CD14-positive monocyte (primary cell): Measurements from ENCODE around the gene CIITA. TPM values are rescaled to one million over a fixed set of nuclear protein-coding genes. Genes with fewer than 3 reads are reported as not detected.

ENCODE experiments used
- DNase-seq, 3 donors: peaks; one replicate each; pipeline ENCODE4 v3.0.0-alpha.2; 2011 to 2022
- H2AFZ ChIP-seq: 2 replicates; pipeline ENCODE4 v1.6.0; 2012; ENCODE audit warnings: mild to moderate bottlenecking, low read depth, low read length, inconsistent platforms; ENCODE audit not compliant: insufficient read depth, poor library complexity, severe bottlenecking
- H3K27ac ChIP-seq, 2 donors: 1 replicate in 1 of 2; 2 replicates in 1 of 2; pipeline ENCODE4 v1.5.1; 2012 to 2013; ENCODE audit warnings: low read length in 2 of 2, control low read depth in 1 of 2, inconsistent platforms in 1 of 2, low read depth in 1 of 2, mild to moderate bottlenecking in 1 of 2
- H3K27me3 ChIP-seq, 2 donors: one replicate each; pipeline versions ENCODE4 v1.6.0 to v1.6.1; 2011 to 2013; ENCODE audit warnings: low read length in 2 of 2; ENCODE audit not compliant: control insufficient read depth in 2 of 2, insufficient read depth in 2 of 2
- H3K36me3 ChIP-seq, 2 donors: replicated peaks in 1 of 2; 1 replicate in 1 of 2; 2 replicates in 1 of 2; pipeline versions ENCODE4 v1.5.1 to v1.6.1; 2012 to 2013; ENCODE audit warnings: low read length in 2 of 2, control low read depth in 1 of 2, inconsistent platforms in 1 of 2, mild to moderate bottlenecking in 1 of 2; ENCODE audit not compliant: insufficient read depth in 2 of 2, control insufficient read depth in 1 of 2
- H3K4me1 ChIP-seq, 2 donors: 1 replicate in 1 of 2; 2 replicates in 1 of 2; pipeline versions ENCODE4 v1.5.1 to v1.6.1; 2012 to 2013; ENCODE audit warnings: low read length in 2 of 2, control low read depth in 1 of 2, inconsistent platforms in 1 of 2, mild to moderate bottlenecking in 1 of 2, moderate library complexity in 1 of 2; ENCODE audit not compliant: insufficient read depth in 2 of 2, control insufficient read depth in 1 of 2
- H3K4me2 ChIP-seq: replicated peaks from 2 replicates; pipeline ENCODE3; 2012; ENCODE audit warnings: low read length, moderate library complexity, mild to moderate bottlenecking; ENCODE audit not compliant: poor library complexity, severe bottlenecking; ENCODE audit errors: extremely low read depth
- H3K4me3 ChIP-seq, 3 experiments: fragments of 200-600 bp in 1 of 3; sonication (generic) in 1 of 3; replicated peaks in 1 of 3; 1 replicate in 2 of 3; 2 replicates in 1 of 3; pipeline ENCODE4 v1.5.1; 2011 to 2013; ENCODE audit warnings: low read length in 3 of 3, mild to moderate bottlenecking in 3 of 3, control low read depth in 2 of 3, low read depth in 2 of 3, inconsistent platforms in 1 of 3, moderate library complexity in 1 of 3
- H3K79me2 ChIP-seq: 2 replicates; pipeline ENCODE4 v1.6.0; 2012; ENCODE audit warnings: mild to moderate bottlenecking, control low read depth, inconsistent platforms, low read length, moderate library complexity; ENCODE audit not compliant: insufficient read depth
- H3K9ac ChIP-seq: 2 replicates; pipeline ENCODE4 v1.6.0; 2017; ENCODE audit warnings: low read length, mild to moderate bottlenecking; ENCODE audit not compliant: insufficient read depth, poor library complexity, severe bottlenecking
- H3K9me3 ChIP-seq, 2 donors: replicated peaks in 1 of 2; 1 replicate in 1 of 2; 2 replicates in 1 of 2; pipeline versions ENCODE4 v1.5.1 to v1.6.1; 2012 to 2013; ENCODE audit warnings: low read length in 2 of 2, control low read depth in 1 of 2; ENCODE audit not compliant: control insufficient read depth in 1 of 2, insufficient read depth in 1 of 2
- H4K20me1 ChIP-seq: 2 replicates; pipeline ENCODE4 v1.6.0; 2012; ENCODE audit warnings: mild to moderate bottlenecking, low read length, control low read depth, moderate library complexity; ENCODE audit not compliant: insufficient read depth
- H3K27ac Mint-ChIP-seq, 7 donors: one replicate each; pipeline ENCODE4 v1.8.0; 2020; ENCODE audit warnings: mild to moderate bottlenecking in 7 of 7, mixed read lengths in 7 of 7, moderate library complexity in 6 of 7, inconsistent platforms in 2 of 7
- H3K27me3 Mint-ChIP-seq, 3 donors: one replicate each; pipeline ENCODE4 v1.8.0; 2021 to 2022; ENCODE audit warnings: low read depth in 3 of 3, mild to moderate bottlenecking in 3 of 3, mixed read lengths in 3 of 3, moderate library complexity in 3 of 3, inconsistent platforms in 1 of 3
- H3K36me3 Mint-ChIP-seq, 2 donors: one replicate each; pipeline ENCODE4 v1.8.0; 2020; ENCODE audit warnings: mixed read lengths in 2 of 2, inconsistent platforms in 1 of 2, mild to moderate bottlenecking in 1 of 2
- H3K4me1 Mint-ChIP-seq: one replicate; pipeline ENCODE4 v1.8.0; 2020; ENCODE audit warnings: mild to moderate bottlenecking, mixed read lengths
- H3K4me3 Mint-ChIP-seq, 2 donors: one replicate each; pipeline ENCODE4 v1.8.0; 2020; ENCODE audit warnings: mild to moderate bottlenecking in 2 of 2, mixed read lengths in 2 of 2, moderate library complexity in 1 of 2
- H3K9me3 Mint-ChIP-seq, 7 donors: one replicate each; pipeline ENCODE4 v1.8.0; 2020 to 2022; ENCODE audit warnings: mixed read lengths in 7 of 7, mild to moderate bottlenecking in 6 of 7, moderate library complexity in 6 of 7, inconsistent platforms in 2 of 7
- WGBS: methylation state at CpG from one replicate; pipeline ENCODE4 v1.1.5; 2013; ENCODE audit warnings: missing lambda C conversion rate; ENCODE audit not compliant: insufficient coverage; 5-methylcytosine and 5-hydroxymethylcytosine counted together
- intact Hi-C, 2 donors: fragments of 100-400 bp; cut with micrococcal nuclease; formaldehyde crosslinking; loops; one replicate each; pipeline versions ENCODE4 v1.15.0 to v1.15.1; 2023
- polyA plus RNA-seq, 3 donors: library from polyadenylated mRNA; depleted of rRNA in 1 of 3; unstranded in 2 of 3; stranded (reverse) in 1 of 3; fragments of 300-500 nt in 2 of 3; fragments of >200 nt in 1 of 3; fragmentation: Illumina TruSeq in 2 of 3; gene quantifications; 1 replicate in 2 of 3; 2 replicates in 1 of 3; pipeline ENCODE4 v1.2.3, GENCODE V29; 2012 to 2021
- TF ChIP-seq, protein P1 (sequence below): fragments of 200-600 bp; IDR thresholded peaks from one replicate; pipeline ENCODE4 v1.8.0; 2022; ENCODE audit warnings: antibody characterized with exemption, mild to moderate bottlenecking

The CIITA gene
- polyA plus RNA-seq, 3 donors, result 15.6 to 178 (median 22.1) TPM

DNA sequence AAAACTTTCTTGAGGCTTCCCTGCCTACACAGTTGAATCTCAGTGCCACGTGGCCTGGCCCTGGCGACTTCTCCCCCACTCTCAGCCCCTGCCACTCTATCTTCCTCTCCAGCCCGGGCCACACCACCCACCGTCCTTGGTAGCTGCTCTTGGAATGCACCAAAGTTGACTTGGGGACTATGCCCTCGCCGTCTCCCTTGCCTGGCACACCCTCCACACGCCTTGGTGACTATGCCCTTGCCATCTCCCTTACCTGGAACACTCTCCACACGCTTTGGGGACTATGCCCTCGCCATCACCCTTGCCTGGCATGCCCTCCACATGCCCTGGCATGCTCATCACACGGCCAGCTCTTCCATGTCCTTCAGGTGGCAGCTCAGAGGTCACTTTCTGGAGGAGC, 42.9 kb upstream of the CIITA start:
- no peak overlapping the region for H3K4me3 Mint-ChIP-seq
- no peaks in the 10 kb centered on the region for H4K20me1 ChIP-seq

DNA sequence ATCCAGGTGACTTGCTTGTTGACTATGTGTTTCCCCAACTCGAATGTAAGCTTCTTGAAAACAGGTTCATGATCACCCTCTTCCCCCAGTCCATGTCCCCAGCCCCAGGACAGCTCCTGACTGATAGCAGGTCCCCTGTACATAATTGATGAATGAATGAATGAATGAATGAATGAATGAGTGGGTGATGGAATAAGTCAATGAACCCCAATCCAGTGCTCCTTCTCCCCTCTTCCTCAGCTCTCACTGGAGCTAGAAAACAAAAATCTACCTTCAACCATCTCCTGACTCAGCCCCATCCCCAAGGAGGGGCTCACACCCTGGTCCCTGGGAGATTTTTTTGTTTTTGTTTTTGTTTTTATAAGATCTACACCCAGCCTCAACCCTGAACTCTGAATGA, 42.2 kb upstream of the CIITA start:
- no peaks in the 10 kb centered on the region for H3K79me2 ChIP-seq
- no peaks in the 10 kb centered on the region for H3K9me3 ChIP-seq
- intact Hi-C loops, result no loop called here
- Mint-ChIP-seq H3K27me3 (peaks cover 0 to 6% (median 4%) of the 10 kb centered on the region in 3 donors), H3K4me1 (peaks cover 14% of the 10 kb centered on the region), H3K36me3 (no peaks in the 10 kb centered on the region), H3K9me3 (peaks cover 0 to 3% (median 0%) of the 10 kb centered on the region in 7 donors), H3K4me3 (no peak overlapping the region), H3K27ac (peak overlapping the region in 1 of 7 donors; percentile 33)
- TF ChIP-seq, protein P1, sequence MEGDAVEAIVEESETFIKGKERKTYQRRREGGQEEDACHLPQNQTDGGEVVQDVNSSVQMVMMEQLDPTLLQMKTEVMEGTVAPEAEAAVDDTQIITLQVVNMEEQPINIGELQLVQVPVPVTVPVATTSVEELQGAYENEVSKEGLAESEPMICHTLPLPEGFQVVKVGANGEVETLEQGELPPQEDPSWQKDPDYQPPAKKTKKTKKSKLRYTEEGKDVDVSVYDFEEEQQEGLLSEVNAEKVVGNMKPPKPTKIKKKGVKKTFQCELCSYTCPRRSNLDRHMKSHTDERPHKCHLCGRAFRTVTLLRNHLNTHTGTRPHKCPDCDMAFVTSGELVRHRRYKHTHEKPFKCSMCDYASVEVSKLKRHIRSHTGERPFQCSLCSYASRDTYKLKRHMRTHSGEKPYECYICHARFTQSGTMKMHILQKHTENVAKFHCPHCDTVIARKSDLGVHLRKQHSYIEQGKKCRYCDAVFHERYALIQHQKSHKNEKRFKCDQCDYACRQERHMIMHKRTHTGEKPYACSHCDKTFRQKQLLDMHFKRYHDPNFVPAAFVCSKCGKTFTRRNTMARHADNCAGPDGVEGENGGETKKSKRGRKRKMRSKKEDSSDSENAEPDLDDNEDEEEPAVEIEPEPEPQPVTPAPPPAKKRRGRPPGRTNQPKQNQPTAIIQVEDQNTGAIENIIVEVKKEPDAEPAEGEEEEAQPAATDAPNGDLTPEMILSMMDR, result no peak
- no peak overlapping the region for H3K27ac ChIP-seq
- WGBS, result no CpG with 5 or more reads among the region's 1 CpG
- no peak overlapping the region for H3K9ac ChIP-seq
- peaks cover 3 to 7% of the 10 kb centered on the region in 2 donors for H3K4me1 ChIP-seq
- no peak overlapping the region for H3K4me2 ChIP-seq
- no peaks in the 10 kb centered on the region for H4K20me1 ChIP-seq
- no peak for DNase-seq
- no peaks in the 10 kb centered on the region for H3K36me3 ChIP-seq
- no peaks in the 10 kb centered on the region for H3K27me3 ChIP-seq
- H3K4me3 ChIP-seq, result no peak overlapping the region
- no peak overlapping the region for H2AFZ ChIP-seq

More for the DNA sequence above, 42.9 kb upstream of the CIITA start:
- H3K27ac Mint-ChIP-seq, result peak overlapping the region in 1 of 7 donors; percentile 58
- Histone ChIP-seq H3K27ac (no peak overlapping the region), H3K4me3 (no peak overlapping the region), H3K9ac (no peak overlapping the region), H3K27me3 (no peaks in the 10 kb centered on the region), H3K4me2 (no peak overlapping the region), H2AFZ (no peak overlapping the region), H3K79me2 (no peaks in the 10 kb centered on the region), H3K9me3 (no peaks in the 10 kb centered on the region), H3K36me3 (no peaks in the 10 kb centered on the region), H3K4me1 (peaks cover 7 to 10% of the 10 kb centered on the region in 2 donors)
- peaks cover 0 to 3% (median 0%) of the 10 kb centered on the region in 7 donors for H3K9me3 Mint-ChIP-seq
- WGBS, result 95% methylated on average over 10 of the region's 10 CpGs
- no peak for DNase-seq
- no peaks in the 10 kb centered on the region for H3K36me3 Mint-ChIP-seq
- TF ChIP-seq, protein P1, result no peak
- peaks cover 0 to 6% (median 4%) of the 10 kb centered on the region in 3 donors for H3K27me3 Mint-ChIP-seq
- intact Hi-C loops, result no loop called here
- peaks cover 21% of the 10 kb centered on the region for H3K4me1 Mint-ChIP-seq
